CD4-positive, alpha-beta T cell treated with Interleukin-15 for 4 hours (primary cell): ENCODE results near the gene CFAP65.

Experiments
- DNase-seq: peaks from one replicate; pipeline ENCODE4 v3.0.0-alpha.2; 2020; ENCODE audit warnings: low spot score

CFAP65 gene

GRCh38 chr2:219030177-219030940 is 11.0 kb downstream of the CFAP65 start:
- no peak for DNase-seq

- DNase-seq, result peak; percentile 75
Observed at GRCh38 chr2:219029829-219030165, 11.5 kb downstream of the CFAP65 start.

- DNase-seq, result no peak
Observed at GRCh38 chr2:219028996-219029828, 12.1 kb downstream of the CFAP65 start.

- no peak for DNase-seq
Observed at GRCh38 chr2:219028141-219028540, 13.2 kb downstream of the CFAP65 start.

GRCh38 chr2:219027511-219028055 is 13.7 kb downstream of the CFAP65 start:
- no peak for DNase-seq

- no peak for DNase-seq
Observed at GRCh38 chr2:219026946-219027345, 14.4 kb downstream of the CFAP65 start.

- DNase-seq, result no peak
Observed at GRCh38 chr2:219025637-219026585, 15.4 kb downstream of the CFAP65 start.

- no peak for DNase-seq
Observed at GRCh38 chr2:219024059-219024458, 17.3 kb downstream of the CFAP65 start.

GRCh38 chr2:219023045-219023605 is 18.2 kb downstream of the CFAP65 start:
- DNase-seq, result no peak

- DNase-seq, result no peak
Observed at GRCh38 chr2:219022616-219023015, 18.7 kb downstream of the CFAP65 start.

- no peak for DNase-seq
Observed at GRCh38 chr2:219022041-219022440, 19.3 kb downstream of the CFAP65 start.

- no peak for DNase-seq
Observed at GRCh38 chr2:219021591-219021990, 19.7 kb downstream of the CFAP65 start.

GRCh38 chr2:219020604-219021365 is 20.5 kb downstream of the CFAP65 start:
- DNase-seq, result no peak

GRCh38 chr2:219019436-219019835 is 21.9 kb downstream of the CFAP65 start:
- DNase-seq, result no peak

GRCh38 chr2:219018726-219019125 is 22.6 kb downstream of the CFAP65 start:
- DNase-seq, result no peak

- DNase-seq, result no peak
Observed at GRCh38 chr2:219018286-219018685, 23.0 kb downstream of the CFAP65 start.

- DNase-seq, result no peak
Observed at GRCh38 chr2:219017201-219017931, 23.9 kb downstream of the CFAP65 start.

GRCh38 chr2:219016721-219017120 is 24.6 kb downstream of the CFAP65 start:
- no peak for DNase-seq

GRCh38 chr2:219010873-219011272 is 30.4 kb downstream of the CFAP65 start:
- no peak for DNase-seq

GRCh38 chr2:219010162-219010756 is 31.1 kb downstream of the CFAP65 start:
- DNase-seq, result no peak
